Ishikawa (cell line): Measurements from ENCODE around the gene ATP5MC2.

Experiments used
- CEBPB ChIP-seq: IDR thresholded peaks from 2 replicates; pipeline ENCODE4 v1.6.1; 2012
- CREB1 ChIP-seq: IDR thresholded peaks from 2 replicates; pipeline ENCODE4 v1.6.1; 2012; ENCODE audit warnings: low read depth
- EGR1 ChIP-seq: IDR thresholded peaks from 2 replicates; pipeline ENCODE4 v1.6.1; 2012
- EP300 ChIP-seq: IDR thresholded peaks from 2 replicates; pipeline ENCODE4 v1.6.1; 2012; ENCODE audit warnings: borderline replicate concordance
- FOXM1 ChIP-seq: IDR thresholded peaks from 2 replicates; pipeline ENCODE4 v1.6.1; 2012; ENCODE audit warnings: low read depth, borderline replicate concordance
- MAX ChIP-seq: IDR thresholded peaks from 2 replicates; pipeline ENCODE4 v1.6.1; 2012
- NFIC ChIP-seq: IDR thresholded peaks from 2 replicates; pipeline ENCODE4 v1.6.1; 2012
- RAD21 ChIP-seq: IDR thresholded peaks from 2 replicates; pipeline ENCODE4 v1.6.1; 2012; ENCODE audit warnings: low read depth
- REST ChIP-seq: IDR thresholded peaks from 2 replicates; pipeline ENCODE4 v1.6.1; 2012; ENCODE audit warnings: low read depth, mild to moderate bottlenecking
- TAF1 ChIP-seq: IDR thresholded peaks from 2 replicates; pipeline ENCODE4 v1.6.1; 2012; ENCODE audit warnings: low read depth, mild to moderate bottlenecking
- TCF12 ChIP-seq: IDR thresholded peaks from 2 replicates; pipeline ENCODE4 v1.6.1; 2012; ENCODE audit warnings: low read depth
- TEAD4 ChIP-seq: IDR thresholded peaks from 2 replicates; pipeline ENCODE4 v1.6.1; 2012
- USF1 ChIP-seq: IDR thresholded peaks from 2 replicates; pipeline ENCODE4 v1.6.1; 2012
- YY1 ChIP-seq: IDR thresholded peaks from 2 replicates; pipeline ENCODE4 v1.6.1; 2012; ENCODE audit warnings: low read depth
- ZBTB7A ChIP-seq: IDR thresholded peaks from 2 replicates; pipeline ENCODE4 v1.6.1; 2012; ENCODE audit warnings: low read depth

ATP5MC2 gene

GRCh38 chr12:53701518-53702264 lies 25.8 kb upstream of the ATP5MC2 start:
- no peak for TF ChIP-seq TCF12
- no peak for TF ChIP-seq MAX
- peak; percentile 100 for TF ChIP-seq RAD21
- no peak for TF ChIP-seq REST
- no peak for TF ChIP-seq YY1

- TF ChIP-seq EP300 (no peak), RAD21 (no peak), FOXM1 (no peak), TEAD4 (no peak), YY1 (no peak), EGR1 (no peak), CREB1 (no peak), NFIC (no peak), USF1 (no peak), ZBTB7A (no peak), REST (no peak)
These were observed 24.7 kb upstream of the ATP5MC2 start for GRCh38 chr12:53700567-53700966.

GRCh38 chr12:53699678-53700025 lies 23.8 kb upstream of the ATP5MC2 start:
- no peak for TF ChIP-seq CREB1
- TF ChIP-seq EGR1 = no peak
- TF ChIP-seq TEAD4 = no peak
- no peak for TF ChIP-seq YY1
- TF ChIP-seq TCF12 = no peak
- no peak for TF ChIP-seq NFIC
- TF ChIP-seq FOXM1 = no peak
- TF ChIP-seq EP300 = no peak
- TF ChIP-seq TAF1 = no peak
- TF ChIP-seq REST = no peak
- TF ChIP-seq MAX = no peak
- TF ChIP-seq CEBPB = no peak
- TF ChIP-seq RAD21 = no peak
- no peak for TF ChIP-seq USF1
- no peak for TF ChIP-seq ZBTB7A

- TF ChIP-seq USF1 = no peak
- no peak for TF ChIP-seq TAF1
- TF ChIP-seq ZBTB7A = no peak
- no peak for TF ChIP-seq TCF12
- no peak for TF ChIP-seq NFIC
- no peak for TF ChIP-seq FOXM1
- TF ChIP-seq CREB1 = no peak
- no peak for TF ChIP-seq YY1
- no peak for TF ChIP-seq MAX
- TF ChIP-seq RAD21 = no peak
- no peak for TF ChIP-seq CEBPB
- TF ChIP-seq EGR1 = no peak
These were observed 23.2 kb upstream of the ATP5MC2 start for GRCh38 chr12:53698948-53699677.
